DMS 273 (cell line): ENCODE results near the gene NUDT6.
"Not testable (repeated sequence)": the region's sequence is repeated elsewhere in the genome, so short reads cannot be mapped to it uniquely, and the experiment has no call there.

Source experiments
- DNase-seq: peaks from one replicate; lab custom pipeline; 2025; ENCODE audit not compliant: unreplicated experiment; lab: John Stamatoyannopoulos, UW

NUDT6 gene, protein sequence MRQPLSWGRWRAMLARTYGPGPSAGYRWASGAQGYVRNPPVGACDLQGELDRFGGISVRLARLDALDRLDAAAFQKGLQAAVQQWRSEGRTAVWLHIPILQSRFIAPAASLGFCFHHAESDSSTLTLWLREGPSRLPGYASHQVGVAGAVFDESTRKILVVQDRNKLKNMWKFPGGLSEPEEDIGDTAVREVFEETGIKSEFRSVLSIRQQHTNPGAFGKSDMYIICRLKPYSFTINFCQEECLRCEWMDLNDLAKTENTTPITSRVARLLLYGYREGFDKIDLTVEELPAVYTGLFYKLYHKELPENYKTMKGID

DNA sequence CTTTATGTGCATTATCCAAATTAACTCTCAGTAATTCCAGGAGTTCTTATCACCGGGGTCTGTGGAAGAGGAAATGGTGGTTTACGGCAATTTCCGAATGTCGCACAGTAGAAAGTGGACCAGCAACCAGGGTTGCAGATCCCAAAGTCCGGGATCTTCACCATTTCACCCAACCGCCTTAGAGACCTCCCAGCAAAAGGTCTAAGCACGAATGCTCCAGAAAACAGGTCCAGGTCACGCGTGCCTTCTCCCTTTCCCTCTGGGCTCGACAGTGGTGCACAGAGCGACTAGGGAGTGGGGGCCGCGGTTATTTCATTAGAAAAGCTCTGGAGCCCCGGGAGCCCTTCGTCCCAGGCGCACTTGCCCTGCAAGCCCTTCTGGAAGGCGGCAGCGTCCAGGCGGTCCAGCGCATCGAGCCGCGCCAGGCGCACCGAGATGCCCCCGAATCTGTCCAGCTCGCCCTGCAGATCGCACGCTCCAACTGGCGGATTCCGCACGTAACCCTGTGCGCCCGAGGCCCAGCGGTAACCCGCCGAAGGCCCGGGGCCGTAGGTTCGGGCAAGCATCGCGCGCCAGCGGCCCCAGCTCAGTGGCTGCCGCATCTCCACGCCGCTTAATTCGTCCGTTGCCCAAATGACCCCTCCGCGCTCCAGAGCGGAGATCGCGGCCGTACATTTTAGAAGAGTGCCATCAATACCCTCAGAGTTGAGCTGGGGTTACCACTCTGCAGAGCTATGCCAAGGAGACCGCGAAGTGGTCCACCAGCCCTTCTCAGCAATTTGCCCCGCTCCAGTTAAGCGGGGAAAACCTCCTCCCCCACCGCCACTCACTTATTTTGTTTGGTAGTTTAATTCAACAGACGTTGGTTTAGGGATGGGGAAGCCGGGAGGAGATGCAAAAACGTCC is at the start of gene NUDT6:
TSS of gene NUDT6 (minus strand) at position 627 of the 906 bp plus-strand sequence. CDS start at position 602, 25 bp downstream.
- DNase-seq, result peak; percentile 80

DNA sequence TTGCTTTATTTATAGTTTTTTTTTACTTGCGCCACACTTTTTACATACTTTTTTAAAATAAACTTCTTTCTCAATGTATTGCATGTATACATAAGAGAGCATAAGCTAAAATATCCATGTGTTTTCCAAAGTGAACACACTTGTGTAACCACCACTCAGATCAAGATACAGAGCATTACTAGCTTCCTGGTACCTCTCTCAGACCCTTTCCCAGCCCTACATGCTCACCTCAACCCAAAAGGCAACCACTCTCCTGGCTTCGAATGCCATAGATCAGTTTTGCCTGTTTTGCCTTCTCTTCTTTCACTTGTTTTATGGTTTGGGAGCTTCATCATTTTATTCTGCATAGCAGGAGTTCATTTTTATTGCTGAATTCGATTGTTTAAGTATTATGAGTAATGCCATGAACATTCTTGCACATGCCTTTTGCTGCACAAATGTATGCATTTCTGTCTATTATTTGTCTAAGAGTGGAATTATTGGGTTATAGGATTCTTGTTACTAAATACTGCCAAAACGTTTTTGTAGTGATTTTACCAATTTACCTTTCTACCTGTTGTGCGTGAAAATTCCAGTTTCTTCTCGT is 45.9 kb upstream of the NUDT6 start:
- no peak for DNase-seq

DNA sequence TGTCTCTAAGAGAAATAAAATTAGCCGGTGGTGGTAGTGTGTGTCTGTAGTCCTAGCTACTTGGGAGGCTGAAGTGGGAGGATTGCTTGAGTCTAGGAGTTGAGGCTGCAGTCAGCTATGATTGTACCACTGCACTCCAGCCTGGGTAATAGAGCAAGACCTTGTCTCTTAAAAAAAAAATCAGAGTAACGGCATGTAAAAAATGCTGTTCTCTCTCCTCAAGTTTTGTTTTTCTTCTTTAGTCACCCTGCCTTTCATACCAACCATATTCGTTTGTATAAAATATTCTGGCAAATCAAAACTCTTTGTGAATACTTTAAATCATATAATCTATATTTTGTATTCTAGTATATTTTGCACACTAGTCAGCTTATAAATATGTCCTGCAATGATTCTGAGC is 44.8 kb upstream of the NUDT6 start:
- no peak for DNase-seq

DNA sequence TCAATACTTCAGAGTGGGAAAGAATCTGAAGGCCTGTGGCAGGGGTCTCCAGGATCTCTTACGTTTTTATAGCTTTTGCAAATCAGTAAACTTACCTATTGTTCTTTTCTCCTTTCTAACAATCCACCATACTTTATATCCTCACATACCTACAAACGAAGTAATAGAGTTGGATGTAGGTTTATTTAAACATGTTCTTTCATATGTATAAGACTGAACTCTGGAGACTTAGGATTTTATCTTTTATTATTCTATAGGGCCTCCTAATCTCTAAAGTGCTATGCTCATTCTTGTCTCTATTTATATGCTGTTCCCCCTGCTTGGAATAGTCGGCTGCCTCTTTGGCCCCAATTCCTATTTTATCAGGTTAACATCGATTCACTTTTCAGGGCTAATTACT is 43.8 kb upstream of the NUDT6 start:
- DNase-seq, result no peak

DNA sequence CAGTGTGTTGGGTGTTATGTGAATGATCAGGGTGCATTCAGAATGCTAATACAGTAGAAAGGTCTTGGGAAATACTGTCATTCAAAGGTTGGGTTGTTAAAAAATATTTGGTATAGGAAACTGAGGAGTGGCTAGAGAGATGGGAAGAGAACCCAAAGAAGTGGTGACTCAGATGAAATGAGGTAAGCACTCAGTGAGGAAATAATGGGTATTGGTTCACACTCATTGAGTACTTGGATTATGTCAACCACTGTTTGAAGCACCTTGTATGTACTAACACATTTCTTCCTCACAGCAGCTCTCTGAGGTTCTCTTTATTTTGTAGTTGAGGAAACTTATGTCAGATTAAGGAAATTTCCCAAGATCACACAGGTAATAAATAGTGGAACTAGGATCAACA is 40.8 kb upstream of the NUDT6 start:
- DNase-seq, result no peak

DNA sequence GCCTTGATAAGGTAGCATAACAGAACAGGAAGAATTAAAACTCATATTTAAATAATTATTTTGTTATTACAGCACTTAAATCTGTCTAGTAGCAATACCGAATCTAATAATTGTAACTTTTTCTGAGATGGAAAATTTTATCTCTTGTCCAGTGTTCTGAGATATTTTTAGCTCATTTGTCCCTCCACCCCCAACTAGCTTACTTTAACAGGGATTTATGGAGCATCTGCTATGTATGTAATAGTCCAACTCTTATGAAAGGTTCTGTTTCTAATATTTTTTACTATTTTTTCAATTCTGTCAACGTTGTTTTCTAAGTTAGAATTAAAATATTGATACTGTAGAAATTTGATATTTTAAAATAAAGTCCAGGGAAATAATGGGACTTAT is 38.2 kb upstream of the NUDT6 start:
- DNase-seq, result no peak

DNA sequence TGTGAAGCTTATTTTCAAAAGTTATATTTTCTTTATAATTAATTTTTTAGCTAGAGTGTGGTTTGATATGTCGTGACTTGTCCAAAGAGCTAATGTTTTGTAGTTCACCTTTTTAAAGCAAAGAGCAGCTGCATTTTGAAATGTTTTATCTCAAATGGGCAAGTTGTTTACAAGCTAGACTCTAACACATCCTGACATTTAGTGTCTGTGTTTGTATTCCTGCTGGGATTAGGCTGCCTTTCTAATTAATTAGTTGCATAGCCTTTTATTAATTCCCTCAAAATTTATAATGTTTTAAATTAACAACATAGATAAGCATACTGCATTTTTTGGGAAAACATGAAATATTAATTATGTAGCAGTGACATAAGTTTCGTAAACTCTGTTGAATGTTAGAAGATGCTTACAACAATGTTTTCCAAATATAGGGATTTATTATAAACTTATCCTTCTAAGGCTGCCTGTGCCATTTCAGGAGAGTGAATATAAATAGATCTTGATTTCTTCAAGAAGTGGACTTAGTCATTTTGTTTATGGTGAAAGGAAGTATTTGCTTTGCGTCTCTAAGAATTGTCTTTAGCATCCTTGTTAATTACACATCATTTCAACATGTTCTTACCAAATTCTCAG is 37.7 kb upstream of the NUDT6 start:
- DNase-seq, result no peak

DNA sequence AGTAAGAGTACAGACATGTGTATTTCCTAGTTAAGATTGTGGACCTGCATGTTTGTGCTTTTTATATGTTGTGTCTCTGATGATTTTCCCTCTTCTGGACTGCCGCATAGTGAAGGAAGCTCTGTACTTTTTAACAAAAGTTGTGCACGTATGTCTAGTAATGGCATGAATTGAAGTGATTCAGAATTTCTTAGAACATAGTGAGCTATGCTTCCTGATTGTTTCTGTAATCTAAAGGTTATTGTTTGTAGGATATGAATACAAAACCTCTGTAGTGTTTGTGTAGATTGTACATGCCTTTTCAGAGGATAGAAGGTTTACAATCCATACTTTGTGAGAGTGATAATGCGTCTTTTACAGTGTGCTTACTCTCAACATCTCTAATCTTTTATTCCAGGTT is 37.0 kb upstream of the NUDT6 start:
- no peak for DNase-seq

DNA sequence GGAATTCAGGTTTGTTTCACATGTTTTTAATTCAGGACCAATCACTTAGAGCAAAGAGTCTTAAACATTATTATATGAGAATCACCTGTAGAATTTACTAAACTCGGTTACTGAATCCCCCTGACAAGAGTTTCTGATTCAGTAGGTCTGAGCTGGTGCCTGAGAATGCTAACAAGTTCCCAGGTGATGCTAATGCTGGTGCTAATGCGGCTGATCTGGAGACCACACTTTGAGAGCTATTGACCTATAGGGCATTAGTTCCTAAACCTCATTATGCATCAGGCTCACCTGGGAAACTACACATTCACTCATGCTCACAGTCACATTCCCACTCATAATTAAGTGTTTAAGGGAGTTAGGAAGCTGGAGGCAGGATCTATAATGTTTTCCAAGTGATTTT is 36.1 kb upstream of the NUDT6 start:
- DNase-seq, result no peak

DNA sequence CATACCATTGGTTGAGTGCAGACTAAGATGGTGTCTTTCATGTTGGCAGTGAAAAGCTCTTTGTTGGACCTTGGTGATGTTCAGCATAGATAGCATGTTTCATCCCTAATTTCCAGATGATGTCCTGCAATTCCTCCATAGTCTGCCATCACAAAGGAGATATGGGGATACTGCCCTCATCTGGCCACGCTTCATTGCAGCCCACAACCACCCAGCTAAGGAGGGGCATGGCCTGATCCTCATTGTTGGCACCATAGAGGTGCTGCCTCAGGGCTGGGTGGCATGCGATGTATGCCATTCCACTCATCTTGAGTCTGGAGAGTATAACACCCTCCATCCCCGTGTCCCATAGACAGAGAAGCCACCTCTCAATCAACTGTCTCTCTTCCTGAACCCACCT is 31.5 kb upstream of the NUDT6 start:
- no peak for DNase-seq

DNA sequence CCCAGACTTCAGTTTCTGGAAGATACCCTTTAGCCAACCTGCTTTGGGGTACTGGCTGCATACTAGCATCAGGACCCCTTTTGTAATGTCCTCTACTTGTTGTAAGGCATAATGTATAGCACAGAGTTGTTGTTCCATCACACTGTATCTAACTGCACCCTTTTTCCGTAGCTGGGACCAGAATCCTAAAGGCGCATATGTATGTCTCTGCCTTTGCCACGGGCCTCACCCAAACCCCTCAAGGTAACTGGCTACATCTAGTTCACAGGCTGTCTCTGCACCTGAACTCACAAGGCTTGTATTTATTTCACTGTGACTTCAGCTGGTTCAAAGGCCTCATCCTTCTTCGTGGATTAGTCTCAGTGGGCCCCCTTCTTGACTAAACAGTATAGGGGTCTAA is 29.6 kb upstream of the NUDT6 start:
- DNase-seq, result no peak

DNA sequence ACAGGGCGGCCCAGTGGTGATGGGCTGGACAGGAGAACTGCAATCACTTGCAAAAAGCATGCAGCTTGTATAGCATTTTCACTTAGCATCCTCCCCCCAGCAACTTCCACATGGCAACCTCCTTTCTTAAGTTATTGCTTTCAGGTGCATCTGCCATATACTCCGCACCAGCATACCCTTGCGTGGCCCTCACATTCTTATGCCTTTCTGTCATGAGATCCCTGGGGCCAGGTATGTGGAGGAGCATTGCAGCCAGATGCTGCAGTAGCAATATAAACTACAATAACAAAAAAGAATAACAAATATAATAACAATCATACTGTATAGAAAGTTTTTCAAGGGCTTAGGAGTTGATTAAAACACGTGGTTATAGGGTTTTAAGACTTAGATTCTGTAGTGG is 26.3 kb upstream of the NUDT6 start:
- DNase-seq, result no peak

DNA sequence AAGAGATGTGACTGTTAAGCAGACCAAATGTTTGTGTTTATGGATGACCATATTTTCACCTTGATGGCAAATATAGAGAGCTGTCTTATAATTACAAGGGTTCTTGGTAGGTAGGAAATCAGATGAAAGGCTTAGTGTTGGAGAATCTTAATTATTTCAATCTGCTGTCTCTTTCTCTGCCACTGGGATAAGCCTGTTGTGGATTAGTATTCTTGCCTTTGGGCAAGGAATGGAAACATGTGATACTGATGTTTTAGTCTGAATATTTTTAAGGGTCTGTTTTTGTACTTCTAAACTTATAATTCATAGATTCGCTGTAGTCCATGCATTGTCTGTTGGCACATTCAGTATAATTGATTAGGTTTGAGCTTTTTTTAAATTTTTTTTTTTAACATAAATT is 23.7 kb upstream of the NUDT6 start:
- no peak for DNase-seq

DNA sequence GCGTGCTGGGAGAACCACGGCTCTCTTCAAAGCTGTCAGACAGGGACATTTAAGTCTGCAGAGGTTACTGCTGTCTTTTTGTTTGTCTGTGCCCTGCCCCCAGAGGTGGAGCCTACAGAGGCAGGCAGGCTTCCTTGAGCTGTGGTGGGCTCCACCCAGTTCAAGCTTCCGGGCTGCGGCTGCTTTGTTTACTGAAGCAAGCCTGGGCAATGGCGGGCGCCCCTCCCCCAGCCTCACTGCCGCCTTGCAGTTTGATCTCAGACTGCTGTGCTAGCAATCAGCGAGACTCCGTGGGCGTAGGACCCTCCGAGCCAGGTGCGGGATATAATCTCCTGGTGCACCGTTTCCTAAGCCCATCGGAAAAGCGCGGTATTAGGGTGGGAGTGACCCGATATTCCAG is 22.7 kb upstream of the NUDT6 start:
- DNase-seq, result not testable (repeated sequence)

DNA sequence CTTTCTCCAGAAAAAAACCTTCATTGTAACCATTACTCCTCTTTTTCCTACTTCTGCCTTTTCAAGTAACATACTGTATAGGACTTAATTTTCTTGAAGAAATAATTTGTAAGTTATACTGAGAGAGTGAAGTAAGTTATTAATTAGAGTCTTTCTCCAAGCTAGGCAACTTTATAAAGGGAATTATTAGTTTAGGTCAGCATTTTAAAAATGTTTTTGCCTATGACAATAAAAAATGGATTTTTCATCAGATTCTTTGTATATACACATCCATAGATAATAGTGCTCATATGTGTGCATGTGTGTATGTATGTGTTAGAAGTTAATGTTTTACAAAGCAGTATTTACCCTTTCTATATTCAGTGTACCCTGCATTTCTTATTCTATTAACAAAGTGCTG is 10.4 kb upstream of the NUDT6 start:
- no peak for DNase-seq

DNA sequence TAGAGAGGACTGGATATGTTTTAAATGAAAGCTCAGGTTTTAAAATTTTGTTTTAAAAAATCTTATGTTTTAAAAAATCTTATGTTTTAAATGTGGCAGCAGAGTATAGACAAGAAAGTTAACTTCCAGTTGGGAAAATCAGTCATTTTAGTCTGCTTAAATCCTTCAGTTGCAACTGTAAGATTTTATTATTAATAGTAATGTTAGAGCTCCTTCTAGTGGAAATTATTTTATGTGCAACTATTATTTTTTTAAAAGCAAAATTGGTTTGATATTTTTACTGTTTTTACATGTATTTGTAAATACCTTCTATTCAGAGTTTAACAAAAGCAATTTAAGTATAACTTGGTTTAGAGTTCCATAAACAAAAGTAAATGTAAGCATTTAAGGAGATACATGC is 8.5 kb upstream of the NUDT6 start:
- DNase-seq, result peak; percentile 10

DNA sequence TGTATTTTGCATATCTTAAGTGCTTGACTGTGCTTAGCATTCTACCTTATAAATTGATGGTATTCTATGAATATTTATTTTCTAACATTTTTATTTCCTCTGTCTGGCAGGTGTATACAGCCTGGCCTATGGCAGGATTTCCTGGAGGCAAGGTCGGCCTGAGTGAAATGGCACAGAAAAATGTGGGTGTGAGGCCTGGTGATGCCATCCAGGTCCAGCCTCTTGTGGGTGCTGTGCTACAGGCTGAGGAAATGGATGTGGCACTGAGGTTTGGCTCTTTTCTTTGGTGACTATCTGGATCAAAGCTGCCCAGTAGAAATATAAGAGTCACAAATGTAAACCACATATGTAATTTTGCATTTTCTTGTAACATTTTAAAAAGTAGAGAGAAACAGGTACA is 6.5 kb upstream of the NUDT6 start:
- DNase-seq, result no peak

DNA sequence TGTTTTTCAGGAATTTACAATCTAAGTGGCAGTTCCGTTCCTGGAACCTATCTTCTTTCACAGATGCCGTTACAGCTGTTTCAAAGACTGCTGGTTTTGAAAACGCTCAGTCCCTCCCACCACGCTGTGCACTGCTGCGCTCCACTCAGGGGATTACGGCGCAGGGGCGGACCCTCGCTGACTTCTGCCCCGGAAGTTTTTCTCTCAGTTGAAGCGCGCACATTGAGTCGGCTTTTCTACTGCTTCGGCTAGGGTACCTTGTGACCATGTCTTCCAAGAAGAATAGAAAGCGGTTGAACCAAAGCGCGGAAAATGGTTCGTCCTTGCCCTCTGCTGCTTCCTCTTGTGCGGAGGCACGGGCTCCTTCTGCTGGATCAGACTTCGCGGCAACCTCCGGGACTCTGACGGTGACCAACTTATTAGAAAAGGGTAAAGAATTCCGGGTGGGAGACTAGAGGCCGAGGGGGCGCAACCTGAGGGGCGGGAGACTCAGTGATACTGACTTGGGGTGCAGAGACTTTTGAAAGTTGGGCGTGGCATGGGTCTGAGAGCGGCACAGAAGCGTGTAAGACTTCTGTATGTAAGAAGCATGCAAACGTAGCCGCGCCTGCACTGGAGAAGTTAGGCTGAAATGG is 597 bp upstream of the NUDT6 start:
- DNase-seq, result peak; percentile 87

DNA sequence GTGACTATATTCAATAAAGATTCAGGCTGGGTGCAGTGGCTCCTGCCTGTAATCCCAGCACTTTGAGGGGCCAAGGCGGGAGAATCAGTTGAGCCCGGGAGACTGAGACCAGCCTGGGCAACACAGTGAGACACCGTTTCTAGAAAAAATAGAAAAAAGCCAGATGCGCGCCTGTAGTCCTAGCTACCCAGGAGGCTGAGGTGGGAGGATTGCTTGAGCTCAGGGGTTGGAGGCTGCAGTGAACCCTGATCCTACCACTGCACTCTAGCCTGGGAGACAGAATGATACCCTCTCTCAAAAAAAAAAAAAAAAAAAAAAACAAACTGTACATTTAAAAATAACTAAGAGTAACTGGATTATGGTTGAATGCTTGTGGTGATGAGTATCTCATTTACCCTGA is 1.1 kb downstream of the NUDT6 start:
- DNase-seq, result no peak

DNA sequence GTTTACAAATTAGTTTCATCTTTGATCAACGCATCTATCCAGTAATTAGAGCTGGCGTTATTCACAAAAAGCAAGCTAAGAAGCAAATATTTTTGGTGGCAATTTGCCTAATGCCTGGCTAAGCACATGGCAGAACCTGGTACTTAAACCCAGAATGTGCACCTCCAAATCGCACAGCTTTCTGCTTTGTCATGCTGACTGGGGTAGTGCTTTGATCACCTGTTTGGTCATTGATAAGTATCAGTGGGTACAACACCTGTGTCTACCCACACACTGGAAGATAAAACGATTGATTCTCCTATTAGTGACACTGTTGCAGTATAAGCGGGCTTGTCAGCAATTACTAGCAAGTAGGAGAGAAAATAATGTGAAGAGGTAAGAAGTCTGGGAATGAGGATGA is 1.9 kb downstream of the NUDT6 start:
- no peak for DNase-seq

DNA sequence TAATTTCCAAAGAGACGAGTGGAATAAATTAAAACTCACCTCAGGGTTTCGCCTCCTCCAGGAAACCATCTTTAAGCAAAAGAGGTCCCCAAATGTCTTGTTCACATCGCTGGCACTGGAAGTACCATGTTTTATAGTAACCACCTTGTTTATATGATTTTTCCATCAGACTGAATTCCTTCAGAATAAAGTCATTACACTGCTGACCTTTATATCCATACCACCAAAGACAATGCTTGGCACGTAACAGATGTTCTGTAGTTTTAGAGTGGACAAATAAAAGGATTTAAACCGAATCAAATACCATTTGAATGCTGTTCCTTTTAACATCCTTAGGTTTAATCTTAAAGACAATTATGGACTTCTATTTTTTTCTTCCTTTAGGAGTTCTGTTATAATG is 4.7 kb downstream of the NUDT6 start:
- no peak for DNase-seq
